Liver (tissue), 9 donors: ENCODE measurements around the gene ACTR1A. TPM values are rescaled to one million over a fixed set of nuclear protein-coding genes. Genes with fewer than 3 reads are reported as not detected.

Source experiments
- DNase-seq: peaks from one replicate; pipeline ENCODE4 v3.0.0-alpha.2; 2017; ENCODE audit warnings: low spot score
- H3K27ac ChIP-seq, 2 donors: one replicate each; pipeline ENCODE4 v1.7.0; 2013; ENCODE audit warnings: inconsistent platforms in 2 of 2, low read length in 2 of 2, control low read depth in 1 of 2, low read depth in 1 of 2, mild to moderate bottlenecking in 1 of 2
- H3K27me3 ChIP-seq, 4 donors: one replicate each; pipeline versions ENCODE4 v1.6.1 to v1.7.0; 2013; ENCODE audit warnings: low read length in 3 of 4, inconsistent platforms in 1 of 4, mild to moderate bottlenecking in 1 of 4, moderate library complexity in 1 of 4; ENCODE audit not compliant: control insufficient read depth in 4 of 4, insufficient read depth in 4 of 4
- H3K36me3 ChIP-seq, 4 donors: one replicate each; pipeline versions ENCODE4 v1.6.1 to v1.7.0; 2013; ENCODE audit warnings: low read length in 3 of 4, mild to moderate bottlenecking in 3 of 4, low read depth in 1 of 4, moderate library complexity in 1 of 4; ENCODE audit not compliant: control insufficient read depth in 4 of 4, insufficient read depth in 3 of 4
- H3K4me1 ChIP-seq, 4 donors: one replicate each; pipeline versions ENCODE4 v1.6.1 to v1.7.0; 2013; ENCODE audit warnings: low read length in 3 of 4, mild to moderate bottlenecking in 3 of 4, moderate library complexity in 1 of 4; ENCODE audit not compliant: control insufficient read depth in 4 of 4, insufficient read depth in 4 of 4
- H3K4me3 ChIP-seq, 3 donors: one replicate each; pipeline versions ENCODE4 v1.6.1 to v1.7.0; 2013; ENCODE audit warnings: low read length in 3 of 3, control low read depth in 1 of 3, low read depth in 1 of 3, mild to moderate bottlenecking in 1 of 3
- H3K9ac ChIP-seq, 2 donors: one replicate each; pipeline ENCODE4 v1.7.0; 2013; ENCODE audit warnings: low read length in 2 of 2, mild to moderate bottlenecking in 2 of 2, moderate library complexity in 2 of 2, control low read depth in 1 of 2, low read depth in 1 of 2
- H3K9me3 ChIP-seq, 4 donors: one replicate each; pipeline versions ENCODE4 v1.6.1 to v1.7.0; 2013; ENCODE audit warnings: low read length in 3 of 4; ENCODE audit not compliant: control insufficient read depth in 4 of 4
- EGR1 ChIP-seq, 2 donors: IDR thresholded peaks; 2 replicates each; pipeline ENCODE4 v1.6.1; 2016 to 2018; ENCODE audit warnings: antibody characterized with exemption in 2 of 2, low read depth in 2 of 2
- FOXA1 ChIP-seq: IDR thresholded peaks from 2 replicates; pipeline ENCODE4 v1.6.1; 2016; ENCODE audit warnings: antibody characterized with exemption
- FOXA2 ChIP-seq: IDR thresholded peaks from 2 replicates; pipeline ENCODE4 v1.6.1; 2016; ENCODE audit warnings: antibody characterized with exemption
- GABPA ChIP-seq, 2 donors: IDR thresholded peaks in 1 of 2; conservative IDR thresholded peaks in 1 of 2; 2 replicates each; pipeline ENCODE4 v1.6.1; 2016; ENCODE audit warnings: antibody characterized with exemption in 2 of 2, mild to moderate bottlenecking in 1 of 2, moderate library complexity in 1 of 2
- HNF4A ChIP-seq, 2 donors: conservative IDR thresholded peaks; 2 replicates each; pipeline ENCODE4 v1.6.1; 2016; ENCODE audit warnings: antibody characterized with exemption in 2 of 2, mild to moderate bottlenecking in 2 of 2
- HNF4G ChIP-seq: IDR thresholded peaks from 2 replicates; pipeline ENCODE4 v1.6.1; 2016; ENCODE audit warnings: antibody characterized with exemption
- NR2F2 ChIP-seq: IDR thresholded peaks from 2 replicates; pipeline ENCODE4 v1.6.1; 2016; ENCODE audit warnings: antibody characterized with exemption
- RXRA ChIP-seq, 2 donors: IDR thresholded peaks; 2 replicates each; pipeline ENCODE4 v1.6.1; 2017 to 2018; ENCODE audit warnings: antibody characterized with exemption in 2 of 2, mild to moderate bottlenecking in 1 of 2
- SP1 ChIP-seq: IDR thresholded peaks from 2 replicates; pipeline ENCODE4 v1.6.1; 2018; ENCODE audit warnings: antibody characterized with exemption, mild to moderate bottlenecking
- YY1 ChIP-seq: IDR thresholded peaks from 2 replicates; pipeline ENCODE4 v1.6.1; 2016; ENCODE audit warnings: antibody characterized with exemption, mild to moderate bottlenecking
- WGBS: extraction: QIAGEN DNeasy Blood & Tissue Kit; methylation state at CpG from one replicate; pipeline ENCODE4 v1.1.7; 2013; 5-methylcytosine and 5-hydroxymethylcytosine counted together
- polyA plus RNA-seq, 2 donors: library from polyadenylated mRNA; stranded (reverse) in 1 of 2; unstranded in 1 of 2; fragments of 200-250 nt in 1 of 2; fragments of >200 nt in 1 of 2; fragmentation: Nextera tagmentation in 1 of 2; extraction: Ambion mirVana in 1 of 2; gene quantifications; one replicate each; pipeline versions ENCODE4 v1.2.1 to v1.2.3, GENCODE V29; 2013 to 2015
- total RNA-seq, 2 donors: library from RNA; depleted of rRNA; stranded (reverse); fragments of >200 nt; gene quantifications; one replicate each; pipeline ENCODE4 v1.2.3, GENCODE V29; 2014
- TF ChIP-seq, protein P1 (sequence below): fragments of 150-350 bp; IDR thresholded peaks from 2 replicates; pipeline ENCODE4 v1.5.1; 2017; ENCODE audit warnings: improper control_type of control experiment, low read depth, low read length; ENCODE audit not compliant: missing input control
- TF ChIP-seq, protein P2 (sequence below): IDR thresholded peaks from 2 replicates; pipeline ENCODE4 v1.6.1; 2016; ENCODE audit warnings: antibody characterized with exemption
- TF ChIP-seq, protein P3 (sequence below): IDR thresholded peaks from 2 replicates; pipeline ENCODE4 v1.6.1; 2016; ENCODE audit warnings: antibody characterized with exemption
- TF ChIP-seq, protein P4 (sequence below): IDR thresholded peaks from 2 replicates; pipeline ENCODE4 v1.6.1; 2016; ENCODE audit warnings: antibody characterized with exemption
- TF ChIP-seq, protein P5 (sequence below): IDR thresholded peaks from 2 replicates; pipeline ENCODE4 v1.6.1; 2016; ENCODE audit warnings: antibody characterized with exemption, mild to moderate bottlenecking
- donor health status: healthy.
- donor health status: healthy.
- donor health status: healthy.
- donor health status: healthy.
- donor health status: healthy.

ACTR1A gene
- total and polyA plus RNA-seq, 4 donors = 24.5 to 51.9 (median 35.3) TPM

DNA sequence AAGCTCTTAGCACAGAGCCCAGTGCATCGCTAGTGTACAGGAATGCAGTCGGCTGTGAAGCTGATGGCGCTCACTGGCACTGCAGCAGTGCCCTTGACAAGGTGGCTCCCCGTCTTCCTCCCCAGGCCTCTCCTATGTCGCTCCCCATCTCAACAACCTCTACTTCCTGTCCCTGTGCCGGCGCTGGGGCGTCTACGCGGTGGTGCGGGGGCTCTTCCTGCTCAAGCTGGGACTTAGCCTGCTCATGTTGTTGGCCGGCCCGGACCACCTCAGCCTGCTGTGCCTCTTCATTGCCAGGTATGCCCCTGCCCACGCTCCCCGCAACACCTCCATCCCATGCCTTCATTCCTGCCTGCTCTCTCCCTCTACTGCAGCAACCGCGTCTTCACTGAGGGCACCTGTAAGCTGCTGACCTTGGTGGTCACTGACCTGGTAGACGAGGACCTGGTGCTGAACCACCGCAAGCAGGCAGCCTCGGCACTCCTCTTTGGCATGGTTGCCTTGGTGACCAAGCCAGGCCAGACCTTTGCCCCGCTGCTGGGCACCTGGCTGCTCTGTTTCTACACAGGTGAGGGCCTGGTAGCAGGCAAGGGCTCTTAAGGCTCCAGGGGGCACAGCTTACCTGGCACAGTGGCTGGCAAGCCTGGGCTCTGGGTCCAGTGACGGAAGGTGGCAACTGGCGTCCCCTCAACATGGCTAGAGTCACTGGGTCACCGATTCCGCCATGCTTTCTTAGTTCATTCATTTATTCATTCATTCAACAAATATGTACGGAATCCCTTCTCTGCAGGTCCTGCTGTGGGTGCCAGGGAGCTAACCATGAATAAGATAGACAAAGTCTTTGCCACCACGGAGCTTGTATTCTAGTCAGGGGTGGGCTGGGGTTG, 28.8 kb downstream of the ACTR1A start (continued):
- TF ChIP-seq, protein P1, sequence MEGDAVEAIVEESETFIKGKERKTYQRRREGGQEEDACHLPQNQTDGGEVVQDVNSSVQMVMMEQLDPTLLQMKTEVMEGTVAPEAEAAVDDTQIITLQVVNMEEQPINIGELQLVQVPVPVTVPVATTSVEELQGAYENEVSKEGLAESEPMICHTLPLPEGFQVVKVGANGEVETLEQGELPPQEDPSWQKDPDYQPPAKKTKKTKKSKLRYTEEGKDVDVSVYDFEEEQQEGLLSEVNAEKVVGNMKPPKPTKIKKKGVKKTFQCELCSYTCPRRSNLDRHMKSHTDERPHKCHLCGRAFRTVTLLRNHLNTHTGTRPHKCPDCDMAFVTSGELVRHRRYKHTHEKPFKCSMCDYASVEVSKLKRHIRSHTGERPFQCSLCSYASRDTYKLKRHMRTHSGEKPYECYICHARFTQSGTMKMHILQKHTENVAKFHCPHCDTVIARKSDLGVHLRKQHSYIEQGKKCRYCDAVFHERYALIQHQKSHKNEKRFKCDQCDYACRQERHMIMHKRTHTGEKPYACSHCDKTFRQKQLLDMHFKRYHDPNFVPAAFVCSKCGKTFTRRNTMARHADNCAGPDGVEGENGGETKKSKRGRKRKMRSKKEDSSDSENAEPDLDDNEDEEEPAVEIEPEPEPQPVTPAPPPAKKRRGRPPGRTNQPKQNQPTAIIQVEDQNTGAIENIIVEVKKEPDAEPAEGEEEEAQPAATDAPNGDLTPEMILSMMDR = no peak
- no peak for TF ChIP-seq FOXA2
- no peak for TF ChIP-seq HNF4G
- TF ChIP-seq, protein P2, sequence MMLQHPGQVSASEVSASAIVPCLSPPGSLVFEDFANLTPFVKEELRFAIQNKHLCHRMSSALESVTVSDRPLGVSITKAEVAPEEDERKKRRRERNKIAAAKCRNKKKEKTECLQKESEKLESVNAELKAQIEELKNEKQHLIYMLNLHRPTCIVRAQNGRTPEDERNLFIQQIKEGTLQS = no peak

DNA sequence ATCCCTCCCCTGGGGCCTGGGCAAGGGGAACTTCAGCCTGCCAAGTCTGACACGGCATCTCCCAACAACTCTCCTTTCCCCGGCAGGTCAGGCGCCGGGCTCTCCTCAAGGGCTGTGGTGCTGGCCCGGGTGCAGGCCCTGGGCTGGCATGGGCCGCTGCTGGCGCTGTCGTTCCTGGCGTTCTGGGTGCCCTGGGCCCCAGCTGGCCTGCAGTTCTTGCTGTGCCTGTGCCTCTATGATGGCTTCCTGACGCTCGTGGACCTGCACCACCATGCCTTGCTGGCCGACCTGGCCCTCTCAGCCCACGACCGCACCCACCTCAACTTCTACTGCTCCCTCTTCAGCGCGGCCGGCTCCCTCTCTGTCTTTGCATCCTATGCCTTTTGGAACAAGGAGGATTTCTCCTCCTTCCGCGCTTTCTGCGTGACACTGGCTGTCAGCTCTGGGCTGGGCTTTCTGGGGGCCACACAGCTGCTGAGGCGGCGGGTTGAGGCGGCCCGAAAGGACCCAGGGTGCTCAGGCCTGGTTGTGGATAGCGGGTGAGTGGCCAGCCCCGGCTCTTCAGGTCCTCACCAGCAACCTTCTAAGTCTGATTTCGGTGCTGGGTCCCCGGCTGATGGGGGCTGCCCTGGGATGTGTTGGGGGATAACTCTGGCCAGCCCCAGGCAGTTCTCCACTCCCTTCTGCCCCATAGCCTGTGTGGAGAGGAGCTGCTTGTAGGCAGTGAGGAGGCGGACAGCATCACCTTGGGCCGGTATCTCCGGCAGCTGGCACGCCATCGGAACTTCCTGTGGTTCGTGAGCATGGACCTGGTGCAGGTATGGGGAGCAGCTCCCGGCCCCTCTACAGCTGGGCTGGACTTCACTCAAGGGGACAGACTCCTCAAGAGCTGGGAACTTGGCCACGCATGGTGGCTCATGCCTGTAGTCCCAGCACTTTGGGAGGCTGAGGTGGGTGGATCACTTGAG, 31.6 kb downstream of the ACTR1A start:
- H3K36me3 ChIP-seq = peaks cover 0 to 2% (median 0%) of the 10 kb centered on the region in 4 donors
- peaks cover 0 to 3% (median 1%) of the 10 kb centered on the region in 4 donors for H3K4me1 ChIP-seq
- no peaks in the 10 kb centered on the region for H3K27me3 ChIP-seq
- DNase-seq = no peak
- TF ChIP-seq GABPA (IDR thresholded peaks at IDR 0.05 in 1 of 2, conservative IDR thresholded peaks at IDR 0.05 in 1 of 2) (no peak), FOXA2 (no peak), EGR1 (IDR thresholded peaks at IDR 0.05; ENCODE audit: low read depth in 2 of 2) (no peak), YY1 (no peak), HNF4A (conservative IDR thresholded peaks at IDR 0.05) (no peak), RXRA (IDR thresholded peaks at IDR 0.05) (no peak), FOXA1 (no peak), SP1 (no peak), HNF4G (no peak), NR2F2 (no peak)
- TF ChIP-seq, protein P3, sequence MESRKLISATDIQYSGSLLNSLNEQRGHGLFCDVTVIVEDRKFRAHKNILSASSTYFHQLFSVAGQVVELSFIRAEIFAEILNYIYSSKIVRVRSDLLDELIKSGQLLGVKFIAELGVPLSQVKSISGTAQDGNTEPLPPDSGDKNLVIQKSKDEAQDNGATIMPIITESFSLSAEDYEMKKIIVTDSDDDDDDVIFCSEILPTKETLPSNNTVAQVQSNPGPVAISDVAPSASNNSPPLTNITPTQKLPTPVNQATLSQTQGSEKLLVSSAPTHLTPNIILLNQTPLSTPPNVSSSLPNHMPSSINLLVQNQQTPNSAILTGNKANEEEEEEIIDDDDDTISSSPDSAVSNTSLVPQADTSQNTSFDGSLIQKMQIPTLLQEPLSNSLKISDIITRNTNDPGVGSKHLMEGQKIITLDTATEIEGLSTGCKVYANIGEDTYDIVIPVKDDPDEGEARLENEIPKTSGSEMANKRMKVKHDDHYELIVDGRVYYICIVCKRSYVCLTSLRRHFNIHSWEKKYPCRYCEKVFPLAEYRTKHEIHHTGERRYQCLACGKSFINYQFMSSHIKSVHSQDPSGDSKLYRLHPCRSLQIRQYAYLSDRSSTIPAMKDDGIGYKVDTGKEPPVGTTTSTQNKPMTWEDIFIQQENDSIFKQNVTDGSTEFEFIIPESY = no peak
- TF ChIP-seq, protein P2 = no peak
- TF ChIP-seq, protein P4, sequence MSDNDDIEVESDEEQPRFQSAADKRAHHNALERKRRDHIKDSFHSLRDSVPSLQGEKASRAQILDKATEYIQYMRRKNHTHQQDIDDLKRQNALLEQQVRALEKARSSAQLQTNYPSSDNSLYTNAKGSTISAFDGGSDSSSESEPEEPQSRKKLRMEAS = no peak
- TF ChIP-seq, protein P5, sequence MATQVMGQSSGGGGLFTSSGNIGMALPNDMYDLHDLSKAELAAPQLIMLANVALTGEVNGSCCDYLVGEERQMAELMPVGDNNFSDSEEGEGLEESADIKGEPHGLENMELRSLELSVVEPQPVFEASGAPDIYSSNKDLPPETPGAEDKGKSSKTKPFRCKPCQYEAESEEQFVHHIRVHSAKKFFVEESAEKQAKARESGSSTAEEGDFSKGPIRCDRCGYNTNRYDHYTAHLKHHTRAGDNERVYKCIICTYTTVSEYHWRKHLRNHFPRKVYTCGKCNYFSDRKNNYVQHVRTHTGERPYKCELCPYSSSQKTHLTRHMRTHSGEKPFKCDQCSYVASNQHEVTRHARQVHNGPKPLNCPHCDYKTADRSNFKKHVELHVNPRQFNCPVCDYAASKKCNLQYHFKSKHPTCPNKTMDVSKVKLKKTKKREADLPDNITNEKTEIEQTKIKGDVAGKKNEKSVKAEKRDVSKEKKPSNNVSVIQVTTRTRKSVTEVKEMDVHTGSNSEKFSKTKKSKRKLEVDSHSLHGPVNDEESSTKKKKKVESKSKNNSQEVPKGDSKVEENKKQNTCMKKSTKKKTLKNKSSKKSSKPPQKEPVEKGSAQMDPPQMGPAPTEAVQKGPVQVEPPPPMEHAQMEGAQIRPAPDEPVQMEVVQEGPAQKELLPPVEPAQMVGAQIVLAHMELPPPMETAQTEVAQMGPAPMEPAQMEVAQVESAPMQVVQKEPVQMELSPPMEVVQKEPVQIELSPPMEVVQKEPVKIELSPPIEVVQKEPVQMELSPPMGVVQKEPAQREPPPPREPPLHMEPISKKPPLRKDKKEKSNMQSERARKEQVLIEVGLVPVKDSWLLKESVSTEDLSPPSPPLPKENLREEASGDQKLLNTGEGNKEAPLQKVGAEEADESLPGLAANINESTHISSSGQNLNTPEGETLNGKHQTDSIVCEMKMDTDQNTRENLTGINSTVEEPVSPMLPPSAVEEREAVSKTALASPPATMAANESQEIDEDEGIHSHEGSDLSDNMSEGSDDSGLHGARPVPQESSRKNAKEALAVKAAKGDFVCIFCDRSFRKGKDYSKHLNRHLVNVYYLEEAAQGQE = no peak
- WGBS = 98% methylated on average over 36 of the region's 36 CpGs
- H3K9ac ChIP-seq = no peak overlapping the region
- H3K4me3 ChIP-seq = no peak overlapping the region
- H3K27ac ChIP-seq = no peak overlapping the region
- no peaks in the 10 kb centered on the region for H3K9me3 ChIP-seq
